Upper lobe of left lung (tissue), 4 donors: ENCODE measurements around the gene TSC22D1.

ENCODE experiments used
- EP300 ChIP-seq, 4 donors: sonication (generic); formaldehyde crosslinking; IDR thresholded peaks; one replicate each; pipeline ENCODE4 v1.5.1; 2017; ENCODE audit warnings: antibody characterized with exemption in 4 of 4, control low read depth in 2 of 4
- POLR2A ChIP-seq, 4 donors: fragments of 450-650 bp; IDR thresholded peaks; one replicate each; pipeline ENCODE4 v1.5.1; 2016 to 2017; ENCODE audit warnings: antibody characterized with exemption in 4 of 4, mild to moderate bottlenecking in 2 of 4
- TF ChIP-seq, protein P1 (sequence below), 6 experiments: fragments of 450-650 bp in 4 of 6; fragments of 200-600 bp in 2 of 6; sonication (generic) in 2 of 6; IDR thresholded peaks; one replicate each; pipeline ENCODE4 v1.5.1; 2016 to 2019; ENCODE audit warnings: antibody characterized with exemption in 6 of 6

GRCh38 chr13:44426461-44426860 lies 149.7 kb downstream of the TSC22D1 start:
- TF ChIP-seq POLR2A (IDR thresholded peaks at IDR 0.05), result no peak
- TF ChIP-seq EP300 (IDR thresholded peaks at IDR 0.05), result no peak
- TF ChIP-seq, protein P1, sequence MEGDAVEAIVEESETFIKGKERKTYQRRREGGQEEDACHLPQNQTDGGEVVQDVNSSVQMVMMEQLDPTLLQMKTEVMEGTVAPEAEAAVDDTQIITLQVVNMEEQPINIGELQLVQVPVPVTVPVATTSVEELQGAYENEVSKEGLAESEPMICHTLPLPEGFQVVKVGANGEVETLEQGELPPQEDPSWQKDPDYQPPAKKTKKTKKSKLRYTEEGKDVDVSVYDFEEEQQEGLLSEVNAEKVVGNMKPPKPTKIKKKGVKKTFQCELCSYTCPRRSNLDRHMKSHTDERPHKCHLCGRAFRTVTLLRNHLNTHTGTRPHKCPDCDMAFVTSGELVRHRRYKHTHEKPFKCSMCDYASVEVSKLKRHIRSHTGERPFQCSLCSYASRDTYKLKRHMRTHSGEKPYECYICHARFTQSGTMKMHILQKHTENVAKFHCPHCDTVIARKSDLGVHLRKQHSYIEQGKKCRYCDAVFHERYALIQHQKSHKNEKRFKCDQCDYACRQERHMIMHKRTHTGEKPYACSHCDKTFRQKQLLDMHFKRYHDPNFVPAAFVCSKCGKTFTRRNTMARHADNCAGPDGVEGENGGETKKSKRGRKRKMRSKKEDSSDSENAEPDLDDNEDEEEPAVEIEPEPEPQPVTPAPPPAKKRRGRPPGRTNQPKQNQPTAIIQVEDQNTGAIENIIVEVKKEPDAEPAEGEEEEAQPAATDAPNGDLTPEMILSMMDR (IDR thresholded peaks at IDR 0.05), result no peak
